GM18907 (cell line): ENCODE results near the gene TGIF1.

Experiments
- ATAC-seq: cut with Tn5 transposase; IDR thresholded peaks from one replicate; pipeline ENCODE4 v1.9.1; 2021; ENCODE audit warnings: mild to moderate bottlenecking, moderate library complexity; ENCODE audit not compliant: unreplicated experiment

TGIF1 gene

DNA sequence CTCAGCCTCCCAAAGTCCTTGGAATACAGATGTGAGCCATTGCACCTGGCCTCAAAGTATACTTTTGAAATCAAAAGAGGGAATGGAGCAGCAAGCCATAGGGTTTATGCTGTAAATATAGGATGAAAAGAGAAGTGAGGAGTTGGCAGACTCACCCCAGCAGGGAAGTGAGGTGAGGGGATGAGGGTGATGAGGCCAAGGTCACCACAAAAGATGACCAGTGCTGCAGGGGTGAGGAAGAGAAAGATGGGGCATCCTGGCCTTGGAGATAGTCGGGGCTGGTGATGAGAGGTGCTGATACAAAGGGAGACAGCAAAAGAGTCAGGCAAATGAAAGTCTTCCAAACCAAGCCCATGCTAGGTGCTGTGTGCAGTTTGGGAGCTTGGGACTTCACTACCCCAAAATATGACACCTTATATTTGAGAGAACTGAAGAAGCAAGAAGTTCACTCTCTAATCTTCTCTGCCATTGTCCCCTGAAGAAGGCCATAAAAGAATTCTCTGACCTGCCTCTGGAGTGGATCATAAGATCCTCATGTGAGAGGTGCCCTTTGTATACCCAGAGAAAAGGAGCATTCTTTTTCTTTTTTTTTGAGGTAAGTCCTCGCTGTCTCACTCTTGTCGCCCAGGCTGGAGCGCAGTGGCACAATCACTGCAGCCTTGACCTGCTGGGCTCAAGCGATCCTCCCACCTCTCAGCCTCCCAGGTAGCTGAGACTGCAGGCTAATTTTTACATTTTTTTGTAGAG, 31.0 kb downstream of the TGIF1 start:
- no peak for ATAC-seq

GRCh38 chr18:3481696-3482210, 31.8 kb downstream of the TGIF1 start:
- ATAC-seq: no peak

DNA sequence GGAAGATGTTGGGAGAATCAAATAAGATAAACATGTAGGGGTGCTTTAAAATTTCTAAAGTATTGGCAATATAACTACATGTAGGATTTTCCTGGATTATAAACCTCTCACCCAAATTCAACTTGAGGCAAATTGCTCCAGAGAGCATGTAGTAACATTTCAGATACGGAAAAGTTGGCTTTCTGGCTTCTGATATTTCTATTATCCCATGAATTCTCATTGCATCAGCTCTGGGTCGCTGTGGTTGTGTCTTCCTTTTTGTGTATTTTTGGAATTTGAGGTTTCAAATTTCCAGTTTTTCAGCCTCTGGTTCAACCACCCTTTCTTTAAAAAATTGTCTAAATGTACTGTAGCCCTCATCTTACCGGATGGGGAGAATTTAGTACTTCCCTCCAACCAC, 32.3 kb downstream of the TGIF1 start:
- ATAC-seq: no peak

DNA sequence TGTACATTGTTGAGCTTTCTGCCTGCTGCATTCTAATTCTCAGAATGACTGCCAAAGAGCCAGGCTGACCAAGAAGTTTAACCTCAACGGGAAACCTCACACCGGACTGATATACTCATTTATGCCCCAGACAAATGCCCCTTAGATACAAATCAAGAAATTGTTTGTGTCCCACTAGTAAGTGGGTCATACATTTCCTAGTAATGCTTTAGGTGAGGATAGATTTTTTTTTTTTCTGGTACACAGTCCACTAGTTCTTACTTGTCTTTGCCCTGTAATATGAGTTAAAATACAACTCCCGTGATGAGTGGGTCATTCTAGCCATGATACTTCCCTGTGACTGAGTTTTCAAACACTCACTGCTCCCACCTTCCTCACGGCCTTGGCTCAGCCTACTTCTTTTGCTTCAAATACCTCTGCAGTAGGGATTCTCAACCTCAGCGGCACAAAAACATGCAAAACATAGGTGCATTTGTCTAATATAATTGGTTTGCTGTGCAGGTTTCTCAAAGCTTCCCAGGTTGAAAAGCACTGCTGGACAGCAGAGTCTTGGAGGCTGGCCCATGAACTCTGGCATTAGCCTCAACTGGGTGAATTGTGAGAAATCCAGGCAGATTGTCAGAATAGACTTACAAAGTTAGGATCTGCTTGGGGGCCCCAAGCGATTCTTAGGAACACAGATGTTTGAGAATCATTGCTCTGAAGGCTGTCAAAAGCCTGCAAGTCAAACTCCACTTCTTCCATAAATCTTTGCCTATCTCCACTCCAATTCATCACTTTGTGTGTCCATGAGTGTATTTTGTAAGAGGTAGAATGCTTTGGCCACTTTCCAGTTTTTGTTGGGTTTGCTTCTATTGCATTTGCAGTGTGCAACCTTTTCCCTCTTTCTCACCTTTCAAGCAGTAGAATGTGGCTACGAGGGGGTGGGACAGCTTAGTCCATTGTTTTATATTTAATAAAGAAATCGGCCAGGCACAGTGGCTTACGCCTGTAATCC, 35.5 kb downstream of the TGIF1 start:
- ATAC-seq: peak; percentile 78

GRCh38 chr18:3486512-3486911, 36.5 kb downstream of the TGIF1 start:
- ATAC-seq: no peak

- ATAC-seq: no peak
Measured at GRCh38 chr18:3489462-3489861, 39.5 kb downstream of the TGIF1 start.

- ATAC-seq: no peak
Measured at GRCh38 chr18:3491981-3492555, 42.1 kb downstream of the TGIF1 start.

DNA sequence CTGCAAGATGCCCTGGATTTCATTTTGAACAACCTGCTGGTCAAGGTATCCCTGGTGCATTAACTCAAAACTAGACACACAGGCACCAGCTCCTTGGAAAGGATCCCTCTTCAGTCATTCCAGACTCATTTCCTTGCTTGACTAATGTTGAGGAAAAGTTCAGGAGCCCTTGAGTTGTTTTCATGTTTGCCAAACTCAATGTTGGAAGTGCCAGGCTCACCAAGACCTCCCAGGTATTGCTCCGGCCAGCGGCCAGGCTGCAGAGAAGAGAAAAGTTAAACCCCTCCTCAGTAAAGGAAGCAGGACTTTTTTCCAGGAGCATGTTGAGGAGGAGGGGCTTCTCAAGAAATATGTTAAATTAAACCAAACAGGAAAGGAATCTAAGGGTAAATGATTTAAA, 42.7 kb downstream of the TGIF1 start:
- no peak for ATAC-seq

DNA sequence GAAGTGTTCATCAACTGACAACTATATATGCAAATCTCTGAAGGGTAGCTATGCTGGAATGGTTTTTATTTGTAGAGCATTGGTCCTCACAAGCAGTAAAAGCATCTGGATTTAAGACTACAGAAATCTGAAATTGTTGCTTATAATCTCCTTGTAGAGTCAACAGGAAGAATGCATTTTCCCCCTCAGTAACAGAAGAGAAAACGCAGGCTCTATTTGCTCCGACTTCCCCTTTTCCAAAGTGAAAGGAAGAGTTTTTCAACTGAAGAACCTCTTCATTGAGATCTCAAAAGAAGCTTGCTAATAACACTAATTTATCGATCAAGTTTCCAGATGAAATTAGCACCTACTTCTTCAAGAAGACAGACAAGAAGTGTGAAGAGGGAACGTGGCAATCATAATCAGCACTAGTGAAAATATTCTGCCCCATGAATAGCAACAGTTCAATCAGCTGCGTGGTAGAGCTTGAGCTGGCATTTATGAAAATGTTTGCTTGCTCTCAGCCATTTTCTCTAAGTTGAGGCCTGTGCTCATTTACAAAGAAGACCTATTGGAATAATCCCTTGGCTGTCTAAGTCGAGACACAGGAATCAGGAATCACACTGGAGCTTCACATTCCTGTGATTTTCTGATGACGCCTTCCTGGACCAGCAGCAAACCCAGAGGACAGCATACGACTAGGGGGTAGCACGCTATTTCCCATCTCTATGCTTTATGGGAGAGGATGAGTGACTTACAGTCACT, 43.7 kb downstream of the TGIF1 start:
- ATAC-seq: no peak

- no peak for ATAC-seq
Measured at GRCh38 chr18:3494245-3494526, 44.2 kb downstream of the TGIF1 start.

DNA sequence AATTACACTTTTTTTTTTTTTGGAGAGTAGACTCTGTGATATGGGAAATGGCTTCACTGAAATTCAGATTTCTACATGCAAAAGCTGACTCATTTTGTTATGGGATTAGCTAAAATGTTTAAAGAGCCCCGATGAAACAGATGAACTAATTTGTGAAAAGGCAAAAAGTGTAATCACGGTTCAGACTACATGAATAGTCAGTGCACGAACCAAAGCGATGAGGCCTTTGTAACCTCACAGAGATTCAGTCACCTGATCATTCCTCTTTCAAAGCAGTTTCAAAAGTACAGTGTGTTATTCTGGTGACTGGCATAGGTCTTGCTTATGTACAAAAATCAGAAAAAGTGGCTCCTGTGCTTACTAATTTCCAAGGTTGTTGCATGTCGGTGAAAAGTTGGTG, 44.6 kb downstream of the TGIF1 start:
- ATAC-seq: no peak

- ATAC-seq: no peak
Measured at GRCh38 chr18:3495691-3496430, 45.9 kb downstream of the TGIF1 start.

DNA sequence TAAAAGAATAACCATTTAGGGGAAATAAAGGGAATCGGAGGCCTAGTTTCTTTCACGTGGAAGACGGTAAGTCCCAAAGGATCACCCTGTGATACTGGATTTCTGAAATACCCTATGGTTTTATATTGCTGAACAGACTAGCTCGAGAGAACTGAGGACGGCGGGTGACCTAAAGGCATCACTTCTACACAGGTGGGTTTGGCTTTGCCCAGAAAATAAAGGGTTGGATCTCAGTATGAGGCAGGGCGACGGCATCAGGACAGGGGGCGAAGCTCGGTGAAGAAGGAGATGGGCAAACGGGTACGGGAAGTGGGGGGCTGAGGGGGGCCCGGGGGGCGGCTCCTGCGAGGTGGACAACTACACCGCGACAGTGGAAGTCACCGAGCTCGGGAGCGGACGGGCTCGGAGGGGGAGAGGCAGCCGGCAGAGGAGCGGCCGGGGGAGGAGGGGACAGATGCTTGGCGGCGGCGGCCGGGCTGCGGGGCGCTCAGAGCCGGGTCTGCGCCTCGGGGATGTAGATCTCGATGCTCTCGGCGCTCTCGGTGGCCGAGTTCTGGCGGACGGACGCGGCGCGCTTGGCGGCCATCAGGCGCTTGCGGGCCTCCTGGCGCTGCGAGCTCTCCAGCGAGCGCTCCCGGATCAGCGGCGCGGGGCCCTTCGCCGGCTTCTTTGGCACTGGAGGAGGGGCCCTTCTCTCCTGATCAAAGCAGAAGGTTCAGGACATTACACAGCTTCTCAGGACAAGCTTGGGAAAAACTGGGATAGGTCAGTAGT, 48.9 kb downstream of the TGIF1 start:
- ATAC-seq: no peak

DNA sequence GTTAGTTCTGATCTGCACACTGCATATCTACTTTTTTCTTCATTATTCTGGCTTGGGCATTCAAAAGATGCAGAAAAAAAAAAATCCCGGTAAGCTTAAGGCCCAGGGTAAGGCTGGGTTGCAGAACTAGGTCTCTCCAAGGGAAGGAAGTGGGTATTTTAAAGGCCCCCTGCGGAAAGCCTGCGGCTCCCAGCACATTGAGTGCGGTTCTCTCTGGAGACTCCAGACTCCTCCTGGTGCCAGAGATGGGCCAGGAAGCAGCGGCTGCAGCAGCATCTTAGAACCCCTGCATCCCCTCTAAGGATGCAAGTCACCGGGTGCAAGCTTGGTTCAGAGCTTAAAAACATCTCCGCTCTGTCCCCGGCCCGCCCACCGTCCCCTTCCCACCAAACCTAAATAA, 49.5 kb downstream of the TGIF1 start:
- no peak for ATAC-seq

- ATAC-seq: no peak
Measured at GRCh38 chr18:3500016-3500415, 50.0 kb downstream of the TGIF1 start.

GRCh38 chr18:3502650-3503049, 52.7 kb downstream of the TGIF1 start:
- ATAC-seq: no peak

DNA sequence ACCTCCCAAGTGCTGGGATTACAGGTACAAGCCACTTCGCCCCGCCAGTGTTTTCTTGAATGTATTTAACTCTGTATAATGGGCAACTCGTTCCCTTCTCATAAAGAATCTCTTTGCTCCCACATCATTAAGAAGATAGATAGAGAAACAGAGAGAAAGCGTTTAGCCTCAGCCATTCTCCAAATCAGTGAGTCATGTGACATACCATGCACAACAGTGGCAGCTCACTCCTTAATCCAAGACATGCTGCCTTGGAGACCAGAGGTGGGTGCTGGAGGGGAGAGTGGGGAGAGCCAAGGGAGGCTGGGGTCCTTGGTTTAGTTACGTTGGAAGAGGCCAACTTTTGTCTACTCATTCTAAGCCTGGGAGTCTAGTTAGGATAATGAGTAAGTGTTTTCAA, 54.7 kb downstream of the TGIF1 start:
- no peak for ATAC-seq

DNA sequence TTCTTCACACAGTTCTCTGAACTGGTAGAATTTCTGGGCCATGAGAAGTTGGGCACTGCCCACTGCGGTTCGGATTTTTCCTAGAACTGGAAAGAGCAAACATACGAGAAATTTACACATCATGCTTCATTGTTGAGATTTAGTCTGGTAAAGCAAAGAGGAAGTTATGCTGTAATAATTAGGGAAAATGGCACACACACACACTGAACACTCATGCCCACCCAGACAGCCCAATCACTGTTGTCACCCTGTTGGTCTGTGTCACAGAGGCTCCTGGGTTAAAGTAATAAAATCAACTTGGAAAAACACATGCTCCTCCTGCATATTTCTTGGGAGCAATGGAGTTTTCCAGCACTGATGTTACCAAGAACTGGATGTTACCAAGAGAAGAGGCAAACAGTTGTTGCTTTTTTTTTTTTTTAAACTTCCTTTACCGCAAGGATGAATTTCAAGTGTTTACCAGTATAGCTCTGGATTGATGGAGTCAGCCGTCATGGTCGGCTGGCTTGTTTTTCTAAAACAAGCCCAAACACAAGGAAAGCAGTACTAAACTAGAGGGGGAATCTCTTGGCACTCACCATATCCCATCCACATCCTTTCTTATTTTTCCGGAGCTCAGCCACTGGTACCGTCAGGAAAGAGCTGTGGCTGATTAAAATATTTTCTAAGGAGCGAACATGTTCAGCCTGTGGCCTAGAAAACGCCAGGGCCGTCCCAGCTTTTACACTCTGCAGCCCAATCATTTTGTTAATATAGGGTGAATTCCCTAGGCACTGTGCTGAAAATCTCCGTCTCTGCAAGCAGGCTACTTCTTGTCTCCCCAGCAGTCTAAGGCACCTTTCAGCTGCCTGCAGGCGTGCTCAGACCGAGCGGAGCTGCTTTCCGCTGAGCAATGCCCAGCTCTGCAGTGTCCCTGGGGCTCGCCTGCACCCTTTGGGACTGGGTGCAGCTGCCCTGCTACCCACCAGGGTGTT, 58.9 kb downstream of the TGIF1 start:
- ATAC-seq: no peak
